Measurements from ENCODE around the gene DDX18.

Gene DDX18

DNA sequence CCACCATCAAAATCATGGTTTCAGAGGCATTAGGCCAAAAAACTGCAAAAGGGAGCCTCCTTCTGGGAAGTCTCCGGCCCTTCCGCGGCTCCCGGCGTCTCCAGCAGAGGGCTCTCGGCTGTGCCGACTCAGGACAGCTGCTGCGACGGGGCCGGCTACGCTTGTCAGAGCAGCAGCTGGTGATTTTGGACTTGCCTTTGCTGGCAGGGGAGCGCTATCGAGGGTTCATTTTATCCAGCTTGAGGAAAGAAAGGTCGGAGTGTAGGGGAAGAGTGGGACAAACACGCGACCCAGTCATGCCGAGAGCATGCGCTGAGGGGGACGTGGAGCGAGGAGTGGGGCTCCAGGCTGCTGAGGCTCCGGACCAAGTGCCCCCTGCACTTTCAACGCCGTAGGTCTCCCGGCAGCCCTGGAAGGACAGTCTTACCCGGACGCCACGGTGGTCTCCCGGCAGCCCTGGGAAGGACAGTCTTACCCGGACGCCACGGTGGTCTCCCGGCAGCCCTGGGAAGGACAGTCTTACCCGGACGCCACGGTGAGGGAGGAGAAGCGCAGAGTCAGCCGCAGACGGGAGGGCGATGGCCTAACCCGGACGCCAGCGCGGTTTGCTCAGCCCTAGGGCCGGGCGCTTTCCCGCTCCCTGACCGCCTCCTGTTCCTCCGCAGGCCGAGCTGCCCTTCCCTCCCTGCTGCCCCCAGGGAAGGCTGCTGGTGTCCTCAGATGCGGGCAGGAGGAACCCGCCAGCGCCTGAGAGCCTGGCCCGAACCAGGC is 21.7 kb downstream of the DDX18 start:
- DNase-seq, result peak; percentile 43

DNA sequence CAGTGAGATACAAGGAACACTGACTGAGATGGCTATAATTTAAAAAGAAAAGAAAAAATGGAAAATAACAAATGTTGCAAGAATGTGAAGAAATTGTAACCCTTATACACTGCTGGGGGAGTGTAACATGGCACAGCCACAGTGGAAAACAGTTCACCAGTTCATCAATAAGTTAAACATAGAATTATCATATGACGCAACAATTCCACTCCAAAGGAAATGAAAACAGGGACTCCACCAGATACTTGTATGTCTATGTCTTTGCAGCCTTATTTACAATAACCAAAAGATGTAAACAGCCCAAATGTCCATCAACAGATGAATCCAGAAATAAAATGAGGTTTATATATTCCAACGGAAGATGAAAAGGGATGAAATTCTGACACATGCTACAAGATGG is 30.8 kb downstream of the DDX18 start:
- no peak for DNase-seq

DNA sequence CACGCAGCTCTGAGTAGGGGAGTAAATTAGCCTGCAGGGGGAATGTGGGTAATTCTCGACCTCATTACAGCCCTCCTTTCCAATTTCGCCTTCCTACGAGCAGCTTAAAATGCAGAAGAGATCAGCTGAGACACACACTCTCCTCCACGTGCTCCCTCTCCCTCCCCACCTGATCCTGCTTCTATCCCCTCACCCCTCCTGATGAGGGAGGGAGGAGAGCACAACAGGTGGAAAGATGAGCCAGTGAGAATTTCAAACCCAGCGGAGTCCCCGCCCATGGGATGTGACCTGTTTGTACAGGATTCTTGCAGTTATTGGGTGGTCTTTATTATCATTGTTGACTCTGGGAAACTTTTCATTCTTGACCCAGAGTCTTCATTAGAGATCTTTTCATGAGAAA is 35.5 kb downstream of the DDX18 start:
- DNase-seq, result no peak

DNA sequence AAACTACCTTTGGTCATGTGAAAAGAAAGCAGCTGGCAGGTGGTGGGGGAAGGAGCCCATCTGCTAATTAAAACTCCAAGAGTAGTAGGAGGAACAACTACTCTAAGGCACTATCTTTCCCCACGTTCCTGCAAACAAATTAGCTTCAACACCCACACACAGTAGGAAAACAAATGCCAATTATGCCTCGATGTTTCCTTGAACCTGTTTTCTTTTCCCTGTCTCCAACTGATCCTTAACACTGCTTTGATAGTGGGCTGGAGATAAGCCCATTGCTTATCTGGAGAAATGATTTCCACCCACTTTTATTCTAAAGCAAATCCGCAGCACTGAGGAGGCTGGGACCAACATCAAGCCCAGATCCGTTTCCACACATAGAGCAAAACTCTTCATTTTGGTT is 36.0 kb downstream of the DDX18 start:
- DNase-seq, result no peak

DNA sequence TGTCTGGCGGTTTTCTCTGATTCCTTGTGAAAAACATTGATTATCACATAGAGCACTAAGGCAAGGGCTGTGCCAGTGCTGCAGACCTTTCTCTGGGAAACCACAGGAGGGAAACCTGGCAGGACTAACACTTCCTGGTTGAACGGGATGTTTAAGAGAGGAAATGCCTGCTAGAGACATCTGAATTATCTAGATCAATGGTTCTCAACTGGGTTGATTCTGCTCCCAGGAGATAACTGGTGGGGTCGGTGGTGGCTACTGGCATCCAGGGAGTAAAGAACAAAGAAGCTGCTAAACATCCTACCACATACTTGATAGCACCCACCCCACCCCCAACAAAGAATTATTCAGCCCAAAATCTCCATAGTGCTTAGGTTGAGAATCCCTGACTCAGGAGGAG is 37.5 kb downstream of the DDX18 start:
- DNase-seq, result no peak

DNA sequence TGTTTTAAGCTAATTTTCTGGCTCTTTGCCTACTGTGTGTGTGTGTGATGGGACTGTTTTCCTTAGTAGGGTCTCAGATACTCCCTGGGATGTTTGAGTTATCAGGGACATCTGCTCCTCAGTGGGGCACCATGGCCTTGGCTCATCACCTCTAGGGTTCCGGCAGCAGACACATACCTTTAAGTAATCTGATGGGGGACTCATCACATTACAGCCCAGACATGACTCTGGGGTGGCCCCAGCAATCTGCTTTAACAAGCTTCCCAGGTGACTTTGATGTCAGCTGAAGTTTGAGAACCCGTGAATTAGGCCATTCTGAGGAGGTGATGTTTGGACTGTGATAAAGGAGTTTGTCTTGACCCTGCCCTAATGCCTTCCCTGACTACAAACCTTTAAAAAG is 38.8 kb downstream of the DDX18 start:
- no peak for DNase-seq

DNA sequence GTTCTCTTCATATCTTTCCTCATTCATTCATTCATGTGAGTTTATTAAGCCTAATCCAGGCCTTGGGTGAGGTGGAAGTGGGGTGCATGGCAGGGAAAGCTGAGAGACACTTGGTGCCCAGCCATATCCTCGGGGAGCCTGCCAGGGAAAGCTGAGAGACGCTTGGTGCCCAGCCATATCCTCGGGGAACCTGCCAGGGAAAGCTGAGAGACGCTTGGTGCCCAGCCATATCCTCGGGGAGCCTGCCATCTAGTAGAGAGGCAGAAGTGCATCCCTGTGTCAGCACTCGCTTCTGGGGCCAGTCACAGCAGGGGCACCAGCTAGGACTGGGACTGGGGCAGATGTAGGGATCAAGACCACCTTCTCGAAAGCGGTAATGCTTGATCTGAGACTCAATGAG is 39.4 kb downstream of the DDX18 start:
- no peak for DNase-seq

DNA sequence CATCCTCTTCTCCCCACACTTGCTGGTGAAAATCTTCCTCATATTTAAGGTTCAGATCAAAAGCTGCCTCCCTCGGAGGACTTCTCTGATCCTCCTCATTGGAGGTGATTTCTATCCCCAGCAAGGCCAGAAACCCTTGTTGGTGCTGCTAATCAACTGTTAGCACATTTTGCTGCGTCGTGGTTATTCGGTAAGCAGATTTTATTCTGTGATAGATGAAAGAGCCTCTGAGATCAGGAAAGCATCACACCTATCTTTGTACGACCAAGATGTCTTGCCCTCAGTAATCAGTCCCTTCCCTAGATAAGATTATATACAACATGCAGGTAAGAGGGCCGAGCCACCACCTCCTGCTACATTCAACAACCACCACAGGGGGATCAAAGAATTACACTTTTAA is 40.1 kb downstream of the DDX18 start:
- no peak for DNase-seq

DNA sequence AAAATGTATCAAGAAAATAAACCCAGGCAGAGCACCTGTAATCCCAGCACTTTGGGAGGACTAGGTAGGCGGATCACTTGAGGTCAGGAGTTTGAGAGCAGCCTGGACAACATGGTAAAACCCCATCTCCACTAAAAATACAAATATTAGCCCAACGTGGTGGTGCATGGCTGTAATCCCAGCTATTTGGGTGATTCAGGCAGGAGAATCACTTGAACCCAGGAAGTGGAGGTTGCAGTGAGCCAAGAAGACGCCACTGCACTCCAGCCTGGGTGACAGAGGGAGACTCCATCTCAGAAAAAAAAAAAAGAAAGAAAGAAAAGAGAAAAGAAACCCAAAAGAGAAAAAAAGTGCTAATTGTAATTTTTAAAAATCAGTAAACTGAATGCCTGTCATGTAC is 41.4 kb downstream of the DDX18 start:
- DNase-seq, result no peak

DNA sequence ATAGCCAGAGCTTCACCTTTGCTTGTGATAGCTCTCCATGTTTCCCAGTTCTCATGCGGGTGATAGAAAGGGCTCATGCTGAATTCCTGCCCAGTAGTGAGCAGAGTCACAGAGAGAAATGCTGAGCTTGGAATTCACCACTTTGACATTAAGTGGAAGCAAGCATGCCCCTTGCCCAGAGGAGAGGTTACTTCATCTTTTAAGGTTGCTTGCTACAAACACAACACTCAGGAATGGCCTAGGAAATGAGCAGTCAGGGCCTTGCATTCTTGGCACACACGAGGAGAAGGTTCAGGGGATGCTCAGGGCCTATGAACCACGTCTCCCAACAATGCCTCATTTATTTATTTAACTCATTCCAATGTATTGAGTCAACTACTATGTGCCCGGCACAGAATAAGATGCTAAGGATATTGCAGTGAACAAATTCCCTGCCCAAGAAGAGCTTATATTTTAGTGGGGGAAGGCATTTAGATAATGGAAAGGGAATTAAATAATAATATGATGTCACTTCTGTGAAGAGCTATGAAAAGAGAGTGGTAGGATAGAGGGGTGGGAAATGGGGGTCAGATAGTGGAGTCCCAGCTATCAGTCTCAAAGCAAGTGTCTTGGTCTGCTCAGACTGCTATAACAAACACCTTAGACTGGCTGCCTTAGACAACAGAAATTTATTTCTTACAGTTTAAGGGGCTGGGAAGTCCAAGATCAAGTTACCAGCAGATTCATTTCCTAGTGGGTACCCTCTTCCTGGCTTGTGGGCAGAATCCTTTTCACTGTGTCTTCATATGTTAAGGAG is 42.1 kb downstream of the DDX18 start:
- DNase-seq, result no peak

DNA sequence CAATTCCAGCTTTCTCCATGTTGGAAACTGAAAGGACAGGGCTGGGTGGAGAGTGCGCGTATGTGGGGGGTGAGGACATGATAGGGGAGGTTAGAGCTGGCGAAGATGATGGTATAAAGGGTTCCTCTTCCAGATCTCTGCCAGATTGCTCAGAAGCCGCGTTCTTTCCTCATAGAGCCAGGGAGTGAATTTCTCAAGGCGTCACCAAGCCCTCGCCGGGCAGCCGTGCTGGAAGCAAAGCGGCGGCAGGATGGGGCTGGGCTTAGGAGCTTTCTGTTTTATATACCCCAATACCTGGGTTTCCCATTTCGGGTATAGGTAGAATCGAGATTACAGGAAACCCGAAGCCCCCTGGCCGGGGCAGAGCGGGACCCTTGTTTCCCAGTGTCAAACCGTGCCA is 43.8 kb downstream of the DDX18 start:
- no peak for DNase-seq

DNA sequence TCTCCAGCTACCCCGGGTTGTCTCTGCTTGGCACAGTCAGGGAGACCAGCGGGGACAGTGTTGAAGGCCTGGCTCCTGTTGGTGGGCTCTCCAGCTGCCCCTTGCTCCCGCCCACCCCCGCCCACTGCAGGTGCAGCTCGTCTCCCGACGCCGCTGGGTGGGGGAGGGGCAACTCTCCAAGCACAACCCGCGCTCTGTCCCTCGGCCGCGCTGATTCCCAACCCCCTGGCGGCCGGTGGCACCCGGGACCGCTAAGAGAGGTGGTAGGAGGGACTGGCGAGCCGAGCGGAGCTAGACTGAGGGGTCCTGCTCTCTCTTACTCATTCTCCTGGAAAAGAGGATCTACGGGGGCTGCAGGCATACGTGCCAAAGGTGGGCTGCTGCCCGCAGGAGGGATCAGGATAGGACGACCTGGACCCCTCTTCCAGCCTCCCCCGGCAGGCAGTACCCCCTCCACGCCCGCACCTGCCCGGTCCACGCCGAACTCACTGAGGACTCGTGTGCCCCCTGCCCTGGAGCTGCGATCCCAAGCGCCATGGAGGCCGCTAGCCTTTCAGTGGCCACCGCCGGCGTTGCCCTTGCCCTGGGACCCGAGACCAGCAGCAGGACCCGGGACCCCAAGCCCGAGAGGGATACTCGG is 44.5 kb downstream of the DDX18 start:
- DNase-seq, result no peak

DNA sequence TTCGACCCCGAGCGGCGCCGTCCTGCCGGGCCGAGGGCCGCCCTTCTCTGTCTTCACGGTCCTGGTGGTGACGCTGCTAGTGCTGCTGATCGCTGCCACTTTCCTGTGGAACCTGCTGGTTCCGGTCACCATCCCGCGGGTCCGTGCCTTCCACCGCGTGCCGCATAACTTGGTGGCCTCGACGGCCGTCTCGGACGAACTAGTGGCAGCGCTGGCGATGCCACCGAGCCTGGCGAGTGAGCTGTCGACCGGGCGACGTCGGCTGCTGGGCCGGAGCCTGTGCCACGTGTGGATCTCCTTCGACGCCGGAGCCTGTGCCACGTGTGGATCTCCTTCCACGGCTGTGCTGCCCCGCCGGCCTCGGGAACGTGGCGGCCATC is 45.0 kb downstream of the DDX18 start:
- DNase-seq, result no peak

DNA sequence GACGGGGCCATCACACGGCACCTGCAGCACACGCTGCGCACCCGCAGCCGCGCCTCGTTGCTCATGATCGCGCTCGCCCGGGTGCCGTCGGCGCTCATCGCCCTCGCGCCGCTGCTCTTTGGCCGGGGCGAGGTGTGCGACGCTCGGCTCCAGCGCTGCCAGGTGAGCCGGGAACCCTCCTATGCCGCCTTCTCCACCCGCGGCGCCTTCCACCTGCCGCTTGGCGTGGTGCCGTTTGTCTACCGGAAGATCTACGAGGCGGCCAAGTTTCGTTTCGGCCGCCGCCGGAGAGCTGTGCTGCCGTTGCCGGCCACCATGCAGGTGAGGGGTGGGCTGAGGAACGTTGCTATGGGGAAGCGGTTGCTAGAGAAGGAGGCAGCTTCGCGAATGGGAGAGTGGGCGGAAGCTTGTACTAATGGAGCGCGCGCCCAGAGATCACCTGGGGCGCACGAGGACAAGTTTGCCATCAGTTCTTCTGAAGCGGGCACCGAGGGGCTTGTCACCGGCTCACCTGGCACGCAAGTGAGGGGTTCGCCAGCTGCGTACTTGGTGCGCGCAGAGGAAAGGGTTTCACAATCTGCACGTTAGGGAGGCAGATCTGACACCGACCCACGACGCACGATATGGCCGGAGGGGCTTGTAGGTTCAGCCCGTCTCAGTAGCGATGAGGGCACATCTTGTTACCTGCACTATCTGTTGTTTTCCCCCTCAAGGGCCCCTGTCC is 45.6 kb downstream of the DDX18 start:
- DNase-seq, result no peak

DNA sequence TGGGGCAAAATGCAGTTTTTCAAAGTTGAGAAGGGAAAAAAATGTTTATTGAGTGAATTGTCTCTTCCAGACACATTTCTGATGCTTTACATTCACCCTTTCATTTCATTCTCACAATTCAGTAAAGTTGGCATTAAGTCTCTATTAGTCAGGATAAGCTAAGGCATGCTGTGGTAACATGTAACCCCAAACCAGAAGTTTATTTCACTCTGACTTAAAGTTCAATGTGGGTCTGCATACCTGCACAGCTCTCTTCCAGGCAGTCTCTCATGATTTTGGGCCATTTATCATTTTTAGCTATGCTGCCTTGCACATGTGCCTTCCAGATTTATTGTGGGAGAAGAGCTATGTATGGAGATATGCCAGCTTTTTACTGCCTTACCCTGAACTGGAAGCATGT is 48.0 kb downstream of the DDX18 start:
- DNase-seq, result no peak

DNA sequence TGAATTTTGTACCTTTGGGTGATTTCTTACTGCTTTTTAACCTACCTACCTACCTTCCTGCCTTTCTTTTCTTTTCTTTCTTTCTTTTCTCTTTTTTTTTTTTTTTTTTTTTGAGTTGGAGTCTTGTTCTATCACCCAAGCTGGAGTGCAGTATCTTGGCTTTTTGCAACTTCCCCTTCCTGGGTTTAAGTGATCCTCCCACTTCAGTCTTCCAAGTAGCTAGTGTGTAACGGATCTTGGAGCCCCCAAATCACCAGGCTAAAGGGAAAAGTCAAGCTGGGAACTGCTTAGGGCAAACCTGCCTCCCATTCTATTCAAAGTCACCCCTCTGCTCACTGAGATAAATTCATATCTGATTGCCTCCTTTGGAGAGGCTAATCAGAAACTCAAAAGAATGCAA is 61.3 kb downstream of the DDX18 start:
- no peak for DNase-seq

DNA sequence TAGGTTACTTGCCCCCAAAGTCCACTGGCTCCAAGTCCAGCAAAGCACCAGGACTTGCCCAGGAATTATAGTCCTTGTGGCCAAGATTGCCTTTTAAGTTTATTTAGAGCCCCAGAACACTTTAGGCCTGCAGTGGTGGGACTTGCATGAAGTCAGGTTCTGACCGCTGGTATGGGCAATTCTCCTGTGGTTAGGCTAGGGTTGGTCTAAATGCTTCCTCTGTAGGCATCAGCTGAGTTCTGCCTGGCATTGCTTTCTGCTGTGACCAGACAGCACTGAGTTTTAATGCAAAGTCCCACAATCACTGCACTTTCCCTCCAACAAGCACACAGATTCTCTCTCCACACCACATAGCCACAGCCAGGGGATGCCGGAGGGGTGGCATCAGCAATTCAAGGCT is 64.5 kb downstream of the DDX18 start:
- DNase-seq, result no peak

Measured in activated CD4-positive, CD25-positive, alpha-beta regulatory T cell treated with anti-CD3 and anti-CD28 coated beads, Interleukin-2, amount 50 U/mL, for 72 hours (primary cell).